OCI-LY1 (cell line): ENCODE data around the gene TANGO6.

ENCODE experiments used
- H2AFZ ChIP-seq: fragments of 200-600 bp; sonication (generic), shearing (Covaris generic); 2 replicates; pipeline ENCODE4 v1.6.0; 2014; ENCODE audit warnings: antibody characterized with exemption, mild to moderate bottlenecking, low read length
- H3F3A ChIP-seq: fragments of 200-600 bp; sonication (generic), shearing (Covaris generic); 2 replicates; pipeline ENCODE4 v1.6.0; 2014; ENCODE audit warnings: mild to moderate bottlenecking, antibody characterized with exemption, low read length, moderate library complexity; ENCODE audit not compliant: insufficient read depth
- H3K27ac ChIP-seq: fragments of 200-600 bp; sonication (generic); 2 replicates; pipeline ENCODE4 v1.5.1; 2014; ENCODE audit warnings: low read length, mixed run types, mild to moderate bottlenecking, low read depth; ENCODE audit not compliant: poor library complexity, severe bottlenecking
- H3K27me3 ChIP-seq: fragments of 200-600 bp; sonication (generic); 2 replicates; pipeline ENCODE4 v1.6.0; 2014; ENCODE audit warnings: antibody characterized with exemption, mild to moderate bottlenecking, low read length, moderate library complexity; ENCODE audit not compliant: insufficient read depth
- H3K36me3 ChIP-seq: fragments of 200-600 bp; sonication (generic); 2 replicates; pipeline ENCODE4 v1.6.1; 2014; ENCODE audit warnings: mild to moderate bottlenecking, antibody characterized with exemption, low read length, moderate library complexity, mixed read lengths; ENCODE audit not compliant: insufficient read depth
- H3K4me1 ChIP-seq: fragments of 200-600 bp; sonication (generic); 2 replicates; pipeline ENCODE4 v1.5.1; 2014; ENCODE audit warnings: mild to moderate bottlenecking, low read length, moderate library complexity; ENCODE audit not compliant: insufficient read depth, severe bottlenecking
- H3K4me2 ChIP-seq: fragments of 200-600 bp; sonication (generic), shearing (Covaris generic); 2 replicates; pipeline ENCODE4 v1.6.1; 2014; ENCODE audit warnings: low read length
- H3K4me3 ChIP-seq: fragments of 200-600 bp; sonication (generic); 2 replicates; pipeline ENCODE4 v1.5.1; 2014; ENCODE audit warnings: low read length, low read depth, mild to moderate bottlenecking, mixed read lengths; ENCODE audit not compliant: poor library complexity, severe bottlenecking
- H3K79me2 ChIP-seq: fragments of 200-600 bp; shearing (Covaris generic); 2 replicates; pipeline ENCODE4 v1.6.1; 2016; ENCODE audit warnings: mixed run types, low read length, mixed read lengths; ENCODE audit not compliant: insufficient read depth
- H3K9ac ChIP-seq: fragments of 200-600 bp; sonication (generic), shearing (Covaris generic); 2 replicates; pipeline ENCODE4 v1.6.1; 2014; ENCODE audit warnings: mild to moderate bottlenecking, low read length, mixed read lengths
- H3K9me2 ChIP-seq: fragments of 200-600 bp; sonication (generic), shearing (Covaris generic); 2 replicates; pipeline ENCODE4 v1.6.1; 2014; ENCODE audit warnings: low read depth, mild to moderate bottlenecking, low read length, mixed read lengths
- H3K9me3 ChIP-seq: fragments of 200-600 bp; shearing (Covaris generic); 2 replicates; pipeline ENCODE4 v1.6.1; 2014; ENCODE audit warnings: low read length, mixed read lengths
- H4K20me1 ChIP-seq: fragments of 200-600 bp; sonication (generic), shearing (Covaris generic); 2 replicates; pipeline ENCODE4 v1.6.0; 2016; ENCODE audit warnings: mild to moderate bottlenecking, low read length; ENCODE audit not compliant: insufficient read depth
- EZH2 ChIP-seq: fragments of 200-600 bp; sonication (generic), shearing (Covaris generic); IDR thresholded peaks from 2 replicates; pipeline ENCODE4 v1.8.0; 2017; ENCODE audit warnings: borderline replicate concordance, mixed run types, mild to moderate bottlenecking, antibody characterized with exemption, low read length, moderate library complexity, mixed read lengths
- TF ChIP-seq, protein P1 (sequence below): fragments of 200-600 bp; sonication (generic), shearing (Covaris generic); IDR thresholded peaks from 2 replicates; pipeline ENCODE4 v1.5.1; 2017; ENCODE audit warnings: mild to moderate bottlenecking, antibody characterized with exemption, low read length, moderate library complexity, mixed read lengths

The TANGO6 gene

DNA sequence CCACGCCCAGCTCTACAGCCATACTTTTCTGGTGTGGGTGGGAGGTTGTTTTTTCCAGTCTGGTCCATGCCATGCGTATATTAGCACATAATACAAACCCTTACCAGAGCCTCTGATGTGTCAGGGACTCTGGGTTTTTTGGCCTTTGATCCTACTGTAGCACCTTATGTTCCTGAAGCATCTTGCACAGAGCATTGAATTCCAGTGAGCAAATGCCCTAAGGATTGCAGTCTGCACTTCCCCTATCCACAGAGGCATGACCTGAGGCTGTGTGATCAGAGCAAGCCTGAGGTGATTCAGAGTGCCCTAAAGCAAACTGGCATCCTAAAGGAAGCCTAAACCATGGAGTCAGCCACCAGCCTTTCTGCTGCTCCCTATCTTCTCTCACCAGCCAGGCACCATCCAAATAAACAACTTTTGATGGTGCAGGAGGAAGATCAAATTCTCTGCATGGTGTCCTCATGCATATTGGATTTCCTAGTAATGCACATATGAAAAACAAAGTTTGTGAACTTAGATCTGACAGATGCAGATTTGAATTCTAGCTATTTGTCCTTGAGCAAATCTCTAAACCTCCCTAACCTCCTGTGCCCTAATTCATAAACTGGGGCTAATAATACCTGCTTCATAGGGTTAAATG lies 220.9 kb downstream of the TANGO6 start:
- no peaks in the 10 kb centered on the region for H3K79me2 ChIP-seq
- no peaks in the 10 kb centered on the region for H3K36me3 ChIP-seq
- H4K20me1 ChIP-seq: no peaks in the 10 kb centered on the region
- H3F3A ChIP-seq: no peaks in the 10 kb centered on the region
- no peaks in the 10 kb centered on the region for H3K4me1 ChIP-seq
- H3K9me3 ChIP-seq: no peaks in the 10 kb centered on the region
- H3K27me3 ChIP-seq: no peaks in the 10 kb centered on the region
- no peak overlapping the region for H3K4me3 ChIP-seq
- no peak overlapping the region for H3K4me2 ChIP-seq
- TF ChIP-seq, protein P1, sequence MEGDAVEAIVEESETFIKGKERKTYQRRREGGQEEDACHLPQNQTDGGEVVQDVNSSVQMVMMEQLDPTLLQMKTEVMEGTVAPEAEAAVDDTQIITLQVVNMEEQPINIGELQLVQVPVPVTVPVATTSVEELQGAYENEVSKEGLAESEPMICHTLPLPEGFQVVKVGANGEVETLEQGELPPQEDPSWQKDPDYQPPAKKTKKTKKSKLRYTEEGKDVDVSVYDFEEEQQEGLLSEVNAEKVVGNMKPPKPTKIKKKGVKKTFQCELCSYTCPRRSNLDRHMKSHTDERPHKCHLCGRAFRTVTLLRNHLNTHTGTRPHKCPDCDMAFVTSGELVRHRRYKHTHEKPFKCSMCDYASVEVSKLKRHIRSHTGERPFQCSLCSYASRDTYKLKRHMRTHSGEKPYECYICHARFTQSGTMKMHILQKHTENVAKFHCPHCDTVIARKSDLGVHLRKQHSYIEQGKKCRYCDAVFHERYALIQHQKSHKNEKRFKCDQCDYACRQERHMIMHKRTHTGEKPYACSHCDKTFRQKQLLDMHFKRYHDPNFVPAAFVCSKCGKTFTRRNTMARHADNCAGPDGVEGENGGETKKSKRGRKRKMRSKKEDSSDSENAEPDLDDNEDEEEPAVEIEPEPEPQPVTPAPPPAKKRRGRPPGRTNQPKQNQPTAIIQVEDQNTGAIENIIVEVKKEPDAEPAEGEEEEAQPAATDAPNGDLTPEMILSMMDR: no peak
- no peak for TF ChIP-seq EZH2
- H2AFZ ChIP-seq: no peak overlapping the region
- no peaks in the 10 kb centered on the region for H3K9me2 ChIP-seq
- no peak overlapping the region for H3K27ac ChIP-seq
- H3K9ac ChIP-seq: no peak overlapping the region

DNA sequence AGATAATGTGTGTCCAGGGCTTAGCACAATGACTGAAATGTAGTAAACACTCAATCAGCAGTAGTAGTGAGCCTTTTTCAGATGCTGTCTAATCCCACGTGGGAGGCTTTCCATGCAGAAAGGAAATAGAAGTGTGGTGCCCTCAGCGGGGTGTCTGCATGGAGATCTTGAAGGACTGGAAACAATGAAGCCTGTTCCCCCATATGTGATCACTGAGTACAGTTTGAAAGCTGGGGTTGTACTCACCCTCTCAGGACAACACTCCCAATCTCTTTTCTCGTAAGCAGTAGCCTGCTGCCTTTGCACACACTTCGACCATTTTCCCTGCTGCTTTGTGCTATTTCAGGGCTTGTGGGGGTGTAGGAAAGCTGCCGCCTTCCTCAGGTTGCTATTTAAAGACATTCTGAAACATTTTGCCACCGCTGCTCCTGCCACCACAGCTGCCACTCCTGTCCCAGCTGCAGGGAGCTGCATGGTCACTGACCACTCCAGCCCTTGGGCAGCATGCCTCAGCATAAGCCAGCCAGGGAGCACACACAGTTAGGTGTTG lies 221.5 kb downstream of the TANGO6 start:
- H4K20me1 ChIP-seq: no peaks in the 10 kb centered on the region
- H3K9ac ChIP-seq: no peak overlapping the region
- no peaks in the 10 kb centered on the region for H3K79me2 ChIP-seq
- H3K4me2 ChIP-seq: no peak overlapping the region
- H3K4me3 ChIP-seq: no peak overlapping the region
- no peaks in the 10 kb centered on the region for H3F3A ChIP-seq
- no peaks in the 10 kb centered on the region for H3K36me3 ChIP-seq
- TF ChIP-seq, protein P1: no peak
- no peak for TF ChIP-seq EZH2
- H3K27me3 ChIP-seq: no peaks in the 10 kb centered on the region
- no peaks in the 10 kb centered on the region for H3K9me2 ChIP-seq
- H3K27ac ChIP-seq: no peak overlapping the region
- H2AFZ ChIP-seq: no peak overlapping the region
- no peaks in the 10 kb centered on the region for H3K9me3 ChIP-seq
- H3K4me1 ChIP-seq: no peaks in the 10 kb centered on the region

DNA sequence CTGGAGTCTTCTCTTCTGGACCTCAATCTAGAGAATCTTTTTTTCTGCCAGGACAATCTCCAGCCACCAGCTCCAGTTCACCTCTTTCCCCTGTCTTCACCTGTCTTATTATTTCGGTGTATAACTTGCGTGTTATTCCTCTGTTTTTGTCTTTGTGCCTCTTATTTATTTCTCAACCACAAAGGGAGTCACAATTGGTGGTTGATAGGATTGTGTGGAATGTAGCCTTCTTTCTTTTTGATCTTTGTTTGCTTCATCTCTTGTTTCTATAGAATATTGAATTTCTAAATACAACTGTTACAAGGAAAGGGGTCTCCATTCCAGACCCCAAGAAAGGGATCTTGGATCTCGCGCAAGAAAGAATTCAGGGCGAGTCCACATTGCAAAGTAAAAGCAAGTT lies 226.2 kb downstream of the TANGO6 start:
- Histone ChIP-seq H3K4me1 (no peaks in the 10 kb centered on the region), H4K20me1 (no peaks in the 10 kb centered on the region), H3K9ac (no peak overlapping the region), H3K27me3 (no peaks in the 10 kb centered on the region), H3F3A (no peaks in the 10 kb centered on the region), H3K9me3 (no peaks in the 10 kb centered on the region), H3K36me3 (no peaks in the 10 kb centered on the region), H3K4me3 (no peak overlapping the region), H3K9me2 (no peaks in the 10 kb centered on the region), H3K4me2 (no peak overlapping the region), H2AFZ (no peak overlapping the region), H3K27ac (no peak overlapping the region), H3K79me2 (no peaks in the 10 kb centered on the region)
- TF ChIP-seq, protein P1: no peak
- TF ChIP-seq EZH2: no peak
